ENCODE results near the gene COX6A2.
"Not testable (repeated sequence)": the region's sequence is repeated elsewhere in the genome, so short reads cannot be mapped to it uniquely, and the experiment has no call there.

The COX6A2 gene

DNA sequence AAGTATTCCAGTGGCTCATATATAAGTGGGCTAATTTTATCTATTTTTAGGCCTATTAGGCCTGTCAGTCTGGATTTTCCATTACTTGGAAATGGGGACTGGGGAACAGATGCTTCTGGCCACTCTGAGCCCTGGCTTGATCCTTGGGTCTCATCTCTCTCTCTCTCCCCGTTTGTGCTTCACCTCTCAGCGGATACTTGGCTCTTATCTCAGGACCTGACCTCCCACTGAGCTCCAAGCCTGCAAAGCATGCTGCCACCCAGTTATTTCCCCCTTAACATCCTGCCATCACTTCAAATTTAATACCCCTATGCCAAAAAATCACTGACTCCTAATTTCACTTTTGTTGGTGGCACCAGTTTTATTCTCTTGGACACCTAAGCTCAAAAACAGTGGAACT, 10.3 kb upstream of the COX6A2 start:
- no peak for DNase-seq (ENCODE audit: low spot score)

DNA sequence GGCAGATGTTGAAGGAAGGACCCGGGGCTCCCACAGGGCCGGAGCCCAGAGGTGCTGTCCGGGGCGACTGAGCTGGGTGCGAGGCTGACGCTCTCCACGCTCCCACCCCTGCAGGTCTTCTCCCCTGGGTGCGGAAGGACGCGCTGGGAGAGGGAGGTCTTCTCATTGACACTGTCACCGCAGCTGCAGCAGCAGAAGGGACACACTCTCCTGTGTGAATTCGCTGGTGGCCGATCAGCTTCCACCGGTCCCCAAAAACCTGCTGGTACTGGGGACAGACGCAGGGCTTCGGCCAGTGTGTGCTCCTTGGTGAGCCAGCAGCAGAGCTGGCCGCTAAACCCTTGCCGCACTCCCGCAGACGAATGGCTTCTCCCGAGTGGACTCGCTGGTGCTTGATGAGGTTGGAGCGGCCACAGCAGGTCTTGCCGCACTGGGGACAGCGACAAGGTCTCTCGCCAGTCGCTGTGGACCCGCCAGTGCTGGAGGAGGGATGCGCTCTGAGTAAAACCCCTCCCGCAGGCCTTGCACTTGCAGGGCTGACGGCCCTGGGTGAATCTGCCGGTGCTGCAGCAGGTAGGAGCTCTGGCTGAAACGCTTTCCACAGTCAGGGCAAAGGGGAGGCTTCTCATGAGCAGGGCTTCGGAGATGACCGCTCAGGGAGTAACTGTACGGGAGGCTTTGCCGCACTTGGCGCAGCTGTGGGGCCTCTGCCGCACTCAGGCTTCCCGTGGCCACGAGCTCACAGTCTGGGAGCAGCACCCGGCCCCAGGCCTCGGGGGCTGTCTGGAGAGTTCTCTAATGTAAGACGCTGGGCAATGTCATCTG, 8.3 kb upstream of the COX6A2 start:
- no peak for DNase-seq (ENCODE audit: low spot score)

DNA sequence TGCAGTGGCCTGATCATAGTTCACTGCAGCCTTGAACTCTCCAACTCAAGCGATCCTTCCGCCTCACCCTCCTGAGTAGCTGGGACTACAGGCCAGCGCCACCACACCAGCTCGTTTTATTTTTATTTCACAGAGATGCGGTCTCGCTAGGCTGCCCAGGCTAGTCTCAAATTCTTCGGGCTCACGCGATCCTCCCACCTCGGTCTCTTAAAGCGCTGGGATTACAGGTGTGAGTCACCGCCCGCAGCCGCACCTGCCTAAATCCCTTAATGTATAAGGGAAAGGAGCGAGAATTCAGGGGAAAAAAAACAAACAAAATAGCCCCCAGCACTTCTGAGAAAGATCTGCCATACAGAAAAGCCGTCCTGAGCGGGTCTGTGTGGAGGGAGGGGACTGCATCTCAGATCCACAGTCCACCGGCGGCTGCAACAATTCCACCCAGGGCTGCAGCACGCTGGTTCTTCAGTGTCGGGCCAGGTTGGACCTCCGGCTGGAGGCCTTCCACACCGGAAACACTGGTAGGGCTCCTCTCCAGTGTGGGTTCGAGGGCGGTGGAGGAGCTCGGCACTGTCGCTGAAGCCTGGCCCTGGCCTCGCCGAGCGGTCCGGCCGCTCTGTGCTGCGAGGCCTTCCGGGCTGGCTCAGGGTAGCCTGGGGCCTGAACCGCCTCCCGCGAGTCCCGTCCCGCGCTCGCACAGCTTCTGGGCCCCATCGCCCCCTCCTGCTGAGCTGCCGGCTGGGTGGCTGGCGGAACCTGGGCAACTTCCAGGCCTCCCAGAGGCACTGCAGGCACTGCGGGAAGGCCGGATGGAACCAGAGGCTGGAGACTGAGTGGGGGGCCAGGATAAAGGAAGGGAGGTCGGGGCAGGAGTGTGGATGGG, 7.4 kb upstream of the COX6A2 start:
- no peak for DNase-seq (ENCODE audit: low spot score)

DNA sequence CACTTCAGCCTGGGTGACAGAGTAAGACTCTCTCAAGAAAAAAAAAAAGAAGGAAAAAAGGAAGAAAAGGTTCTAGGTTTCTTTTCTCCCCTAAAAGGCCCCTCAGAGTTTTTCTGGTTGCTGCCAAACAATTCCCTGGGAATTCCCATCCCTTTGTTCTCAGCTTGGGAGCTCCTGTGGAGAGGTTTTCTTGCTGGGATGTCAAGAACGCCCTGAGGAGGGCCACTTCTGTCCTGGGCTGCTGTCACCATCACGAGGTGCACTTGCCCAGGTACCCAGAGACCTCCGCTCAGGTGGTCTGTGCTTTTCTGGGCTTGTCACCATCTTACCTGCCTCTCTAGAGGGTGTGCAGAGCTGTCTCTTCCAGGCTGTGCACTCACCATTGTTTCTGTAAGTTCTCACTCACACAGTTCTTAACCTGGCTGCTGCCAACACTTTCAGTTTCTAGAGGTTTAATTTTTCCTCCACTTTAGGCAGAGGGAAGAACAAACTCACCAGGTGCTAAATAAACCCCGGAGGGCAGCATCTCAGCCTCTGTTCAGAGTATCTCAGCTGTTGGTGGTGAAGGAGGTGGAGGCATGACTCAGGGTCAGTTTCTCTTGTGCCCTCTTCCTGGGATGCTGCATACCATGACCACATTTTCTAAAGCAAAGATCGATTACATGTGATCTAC, 2.4 kb upstream of the COX6A2 start:
- DNase-seq (ENCODE audit: low spot score): no peak

DNA sequence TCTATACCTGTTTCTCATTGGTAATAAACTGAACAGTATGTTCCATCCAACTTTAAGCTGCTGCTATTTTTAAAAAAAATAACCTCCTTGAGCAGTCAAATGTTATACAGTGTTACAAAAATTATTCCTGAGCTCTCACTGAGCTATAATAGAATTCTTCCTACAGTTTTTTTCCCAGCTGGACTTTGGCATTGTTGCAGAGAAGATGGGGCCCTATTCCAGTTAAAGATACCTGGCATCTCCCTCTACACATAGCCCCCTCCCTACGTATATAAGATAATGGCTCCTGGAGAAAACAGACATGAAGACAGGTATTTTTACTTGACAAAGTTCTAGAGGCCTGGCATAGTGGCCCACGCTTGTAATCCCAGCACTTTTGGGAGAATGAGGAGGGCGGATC, 1.6 kb upstream of the COX6A2 start:
- DNase-seq (ENCODE audit: low spot score): no peak

DNA sequence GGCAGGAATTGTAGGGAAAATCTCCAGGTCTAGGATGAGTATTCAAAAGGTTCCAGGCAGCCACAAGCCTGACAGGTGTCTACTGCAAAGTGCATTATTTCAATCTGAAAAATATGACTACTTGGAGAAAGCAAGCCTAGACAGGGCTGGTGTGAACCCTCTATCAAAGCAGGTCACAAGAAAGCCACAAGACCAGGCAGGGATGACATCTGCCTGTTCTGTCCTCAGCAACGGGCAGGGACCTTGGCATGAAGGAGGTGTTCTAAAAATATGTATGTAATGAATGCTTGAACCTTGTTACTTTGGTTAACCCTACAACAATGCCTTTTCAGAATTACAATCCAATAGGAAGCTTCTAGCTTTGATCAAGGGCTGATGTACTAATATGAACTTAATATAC, 1.2 kb upstream of the COX6A2 start:
- DNase-seq (ENCODE audit: low spot score): no peak

DNA sequence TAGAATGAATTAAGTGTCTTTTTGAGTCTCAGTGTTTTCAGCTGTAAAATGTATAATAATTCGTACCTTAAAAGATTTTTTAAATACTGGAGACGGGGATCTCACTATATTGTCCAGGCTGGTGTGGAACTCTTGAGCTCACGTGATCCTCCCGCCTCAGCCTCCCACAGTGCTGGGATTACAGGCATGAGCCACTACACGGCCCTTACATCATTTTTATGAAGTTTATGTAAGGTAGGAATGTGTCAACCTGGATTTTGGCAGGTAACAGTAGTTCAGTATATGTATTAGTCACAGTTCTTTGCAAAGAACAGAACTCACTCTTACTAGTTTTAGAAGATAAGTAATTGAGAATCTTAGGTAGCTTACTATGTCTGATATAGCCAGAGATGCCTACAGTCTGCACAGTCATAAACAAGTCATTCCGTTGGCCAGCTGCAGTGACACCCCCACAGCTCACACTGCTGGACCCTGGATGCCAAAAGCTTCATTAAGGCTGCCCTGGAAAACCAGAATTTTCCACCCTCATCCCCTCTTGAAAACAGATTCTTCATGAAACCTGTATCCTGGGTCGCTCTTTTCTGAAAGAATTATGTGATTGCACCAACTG, 583 bp upstream of the COX6A2 start:
- no peak for DNase-seq (ENCODE audit: low spot score)

DNA sequence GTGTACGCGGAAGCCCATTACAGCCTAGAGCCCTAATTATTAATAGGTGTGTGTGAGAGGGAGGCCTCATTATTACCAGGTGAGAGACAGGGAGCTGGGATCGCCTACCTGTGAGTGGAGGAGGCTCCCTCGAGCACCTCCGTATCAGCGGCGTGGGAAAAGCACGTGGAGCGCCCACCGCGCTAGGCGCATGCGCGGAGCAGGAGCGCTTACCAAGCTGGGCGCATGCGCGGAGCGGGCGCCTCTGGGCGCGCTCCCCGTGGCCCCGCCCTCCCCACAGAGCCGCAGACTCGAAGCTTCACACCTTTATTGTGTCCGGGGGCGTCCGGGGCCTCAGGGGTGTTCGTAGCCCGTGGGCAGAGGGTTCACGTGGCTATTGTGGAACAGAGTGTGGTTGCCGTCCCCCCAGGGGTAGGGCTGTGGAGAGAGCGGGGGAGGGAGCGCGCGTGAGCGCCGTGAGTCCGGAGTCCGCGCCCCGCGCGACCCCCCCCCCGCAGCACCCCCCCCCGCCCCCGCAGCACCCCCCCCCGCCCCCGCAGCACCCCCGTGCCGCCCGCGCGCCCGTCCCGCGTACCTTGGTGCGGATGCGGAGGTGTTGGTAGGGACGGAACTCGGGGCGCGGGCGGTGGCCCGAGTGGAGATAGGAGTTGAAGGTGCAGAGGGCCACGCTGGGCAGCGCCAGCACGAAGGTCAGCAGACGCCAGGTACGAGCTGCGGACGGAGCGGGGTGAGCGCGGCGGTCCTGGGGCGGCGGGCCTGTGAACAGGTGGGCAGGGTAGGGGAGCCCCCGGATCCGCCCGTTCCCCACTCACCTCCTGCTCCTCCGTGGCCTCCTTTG, 500 bp downstream of the COX6A2 start:
- peak; percentile 64 for DNase-seq (ENCODE audit: low spot score)

DNA sequence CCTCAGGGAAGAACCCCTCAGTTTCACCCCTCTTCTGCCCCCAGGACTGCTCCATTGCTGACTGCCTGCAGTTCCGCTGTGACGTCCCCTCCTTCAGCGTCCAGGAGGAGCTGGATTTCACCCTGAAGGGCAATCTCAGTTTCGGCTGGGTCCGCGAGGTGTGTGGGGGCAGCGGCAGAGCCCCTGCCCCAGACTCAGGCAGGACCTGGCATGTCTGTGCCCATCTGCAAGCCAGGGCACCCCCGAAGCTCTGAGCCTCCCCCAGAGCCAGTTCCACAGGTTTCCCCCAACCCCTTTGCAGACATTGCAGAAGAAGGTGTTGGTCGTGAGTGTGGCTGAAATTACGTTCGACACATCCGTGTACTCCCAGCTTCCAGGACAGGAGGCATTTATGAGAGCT, 4.4 kb downstream of the COX6A2 start:
- no peak for DNase-seq (ENCODE audit: low spot score)

DNA sequence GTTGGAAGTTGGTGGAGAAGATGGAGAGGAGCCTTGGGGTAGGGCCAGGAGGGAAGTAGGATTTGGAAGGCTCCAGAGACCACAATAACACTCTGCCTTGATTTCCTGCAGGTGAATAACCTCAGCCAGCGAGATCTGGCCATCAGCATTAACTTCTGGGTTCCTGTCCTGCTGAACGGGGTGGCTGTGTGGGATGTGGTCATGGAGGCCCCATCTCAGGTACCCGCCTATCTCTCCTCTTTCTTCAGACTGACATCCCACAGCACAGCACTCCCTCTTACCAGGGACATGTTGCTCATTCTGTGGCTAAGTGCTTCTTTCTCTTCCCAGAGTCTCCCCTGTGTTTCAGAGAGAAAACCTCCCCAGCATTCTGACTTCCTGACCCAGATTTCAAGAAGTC, 4.9 kb downstream of the COX6A2 start:
- no peak for DNase-seq (ENCODE audit: low spot score)

DNA sequence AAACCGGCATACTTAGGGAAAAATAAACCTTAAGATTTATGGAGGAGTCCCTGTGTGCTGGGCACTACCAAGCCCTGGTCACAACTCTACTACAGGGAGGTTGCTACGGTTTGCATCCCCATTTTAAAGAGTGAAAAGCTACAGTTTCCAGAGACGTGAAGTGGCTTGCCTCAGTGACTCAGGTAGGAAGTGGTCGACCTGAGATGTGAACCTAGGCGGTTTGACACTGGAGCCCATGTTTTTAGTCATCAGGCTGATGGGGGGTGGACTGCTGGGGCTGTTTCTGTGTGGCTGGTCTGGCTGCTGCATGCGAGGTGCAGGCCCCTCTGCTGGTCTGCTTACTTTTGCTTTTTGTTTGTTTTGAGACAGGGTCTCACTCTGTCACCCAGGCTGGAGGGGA, 6.6 kb downstream of the COX6A2 start:
- DNase-seq (ENCODE audit: low spot score): no peak

DNA sequence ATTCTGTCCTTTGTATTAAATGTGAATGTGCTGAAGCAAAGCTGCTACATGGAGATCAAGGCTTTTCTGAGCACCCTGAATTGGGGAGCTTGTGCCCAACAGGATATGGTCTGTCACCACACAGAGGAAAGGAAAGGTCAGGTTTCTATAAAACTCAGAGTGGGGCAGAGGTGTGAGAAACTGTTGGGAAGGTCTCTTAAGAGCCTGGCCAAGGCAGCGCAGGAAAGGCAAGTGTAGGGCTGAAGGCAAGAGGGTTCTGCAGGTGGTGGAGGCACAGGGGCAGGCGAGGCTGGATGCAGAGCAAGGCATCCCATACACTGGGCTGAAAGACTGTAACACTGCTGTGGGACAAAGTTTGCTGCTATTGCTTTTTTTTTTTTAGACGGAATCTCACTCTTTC, 8.1 kb downstream of the COX6A2 start:
- no peak for DNase-seq (ENCODE audit: low spot score)

DNA sequence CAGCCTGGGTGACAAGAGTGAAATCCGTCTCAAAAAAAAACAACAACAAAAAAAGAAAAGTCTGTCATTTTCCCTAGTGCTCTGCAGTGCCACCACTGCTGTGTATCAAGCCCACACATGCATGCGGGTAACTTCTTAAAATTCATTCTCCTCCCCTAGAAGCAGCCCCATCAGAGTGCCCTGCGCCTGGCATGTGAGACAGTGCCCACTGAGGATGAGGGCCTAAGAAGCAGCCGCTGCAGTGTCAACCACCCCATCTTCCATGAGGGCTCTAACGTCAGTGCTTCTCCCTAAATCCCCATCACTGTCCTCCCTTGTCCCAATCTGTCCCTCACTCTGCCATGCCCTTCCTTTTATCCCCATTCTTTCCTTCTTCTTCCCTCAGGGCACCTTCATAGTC, 10.2 kb downstream of the COX6A2 start:
- DNase-seq (ENCODE audit: low spot score): no peak

DNA sequence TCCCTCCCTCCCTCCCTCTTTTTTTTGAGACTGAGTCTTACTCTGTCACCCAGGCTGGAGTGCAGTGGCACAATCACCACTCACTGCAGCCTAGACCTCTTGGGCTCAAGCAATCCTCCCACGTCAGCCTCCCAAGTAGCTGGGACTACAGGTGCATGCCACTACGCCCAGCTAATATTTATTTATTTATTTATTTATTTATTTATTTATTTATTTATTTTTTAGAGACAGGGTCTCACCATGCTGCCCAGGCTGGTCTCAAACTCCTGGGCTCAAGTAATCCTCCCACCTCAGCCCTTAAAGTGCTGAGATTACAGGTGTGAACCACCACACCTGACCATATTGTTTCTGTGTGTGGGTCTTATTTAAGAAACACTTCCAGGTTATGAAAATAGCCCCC, 11.1 kb downstream of the COX6A2 start:
- DNase-seq (ENCODE audit: low spot score): not testable (repeated sequence)

DNA sequence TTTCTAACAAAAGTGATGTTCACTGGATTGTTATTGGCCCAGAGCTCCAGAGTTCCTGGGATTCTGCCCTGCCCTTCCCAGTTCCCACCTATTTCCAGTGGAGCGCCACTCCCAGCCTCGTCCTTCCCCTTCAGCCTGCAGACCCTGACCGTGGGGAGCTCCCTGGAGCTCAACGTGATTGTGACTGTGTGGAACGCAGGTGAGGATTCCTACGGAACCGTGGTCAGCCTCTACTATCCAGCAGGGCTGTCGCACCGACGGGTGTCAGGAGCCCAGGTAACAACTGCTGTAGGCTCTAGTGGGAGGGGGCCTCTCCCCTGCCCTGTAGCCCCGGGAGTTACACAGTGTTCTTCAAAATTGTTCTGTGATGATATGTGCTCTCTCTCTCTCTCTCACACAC, 11.8 kb downstream of the COX6A2 start:
- DNase-seq (ENCODE audit: low spot score): no peak

DNA sequence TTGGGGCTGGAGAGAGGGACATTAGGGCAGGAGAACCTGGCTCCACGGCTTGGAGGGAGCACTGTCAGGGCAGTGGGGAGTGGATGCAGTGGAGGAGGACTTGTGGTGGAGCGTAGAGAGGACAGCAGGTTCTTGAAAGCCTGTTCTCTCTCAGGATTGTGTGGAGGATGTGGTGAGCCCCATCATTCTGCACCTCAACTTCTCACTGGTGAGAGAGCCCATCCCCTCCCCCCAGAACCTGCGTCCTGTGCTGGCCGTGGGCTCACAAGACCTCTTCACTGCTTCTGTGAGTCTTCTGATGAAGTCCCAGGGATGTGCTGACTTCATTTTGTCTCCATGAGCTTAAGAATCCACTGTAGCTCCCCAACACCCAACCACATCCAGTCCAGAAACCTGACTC, 13.5 kb downstream of the COX6A2 start:
- no peak for DNase-seq (ENCODE audit: low spot score)

DNA sequence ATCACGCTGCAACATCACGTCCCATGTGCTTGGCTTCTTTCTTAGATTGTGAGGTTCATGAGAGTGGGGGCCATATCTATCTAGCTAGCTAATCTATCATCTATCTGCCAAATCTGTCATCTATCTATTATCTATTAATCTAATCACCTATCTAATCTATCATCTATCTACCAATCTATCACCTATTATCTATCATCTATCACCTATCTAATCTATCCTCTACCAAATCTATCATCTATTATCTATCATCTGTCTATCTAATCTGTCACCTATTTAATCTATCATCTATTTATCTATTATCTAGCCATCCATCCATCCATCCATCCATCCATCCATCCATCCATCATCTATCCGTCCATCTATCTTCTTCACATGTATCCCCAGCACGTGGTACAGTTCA, 14.2 kb downstream of the COX6A2 start:
- DNase-seq (ENCODE audit: low spot score): no peak

DNA sequence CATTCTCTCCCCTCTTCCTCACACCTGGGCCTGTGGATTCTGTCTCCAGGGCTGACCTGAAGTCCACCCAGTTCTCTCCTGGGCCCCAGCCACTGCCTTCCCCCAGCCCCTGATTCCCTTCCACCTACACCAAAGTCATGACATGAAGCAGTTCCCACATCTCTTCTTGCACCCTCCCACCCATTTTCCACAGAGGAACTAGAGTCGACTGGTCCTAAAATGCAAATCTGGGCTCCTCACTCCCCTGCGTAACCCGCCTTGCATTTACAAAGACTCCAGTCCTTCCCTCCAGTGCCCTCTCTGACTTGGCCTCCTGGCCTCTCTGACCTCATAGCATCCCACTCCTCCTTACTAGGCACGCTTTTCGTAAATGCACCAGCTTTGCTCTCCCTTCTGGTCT, 14.8 kb downstream of the COX6A2 start:
- DNase-seq (ENCODE audit: low spot score): no peak

DNA sequence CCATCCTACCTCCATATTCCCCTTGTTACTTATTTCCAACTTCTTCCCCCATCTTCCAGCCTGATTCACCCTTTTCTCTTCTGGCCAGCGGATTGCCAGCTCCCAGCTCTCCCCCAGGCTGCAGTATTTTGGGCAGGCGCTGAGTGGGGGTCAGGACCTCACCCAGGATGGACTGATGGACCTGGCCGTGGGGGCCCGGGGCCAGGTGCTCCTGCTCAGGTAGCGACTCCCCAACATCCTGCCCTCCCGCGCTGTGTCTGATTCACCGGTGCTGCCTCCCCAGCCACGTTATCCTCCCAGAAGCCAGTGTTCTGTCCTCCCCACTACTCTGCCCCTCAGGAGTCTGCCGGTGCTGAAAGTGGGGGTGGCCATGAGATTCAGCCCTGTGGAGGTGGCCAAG, 15.4 kb downstream of the COX6A2 start:
- no peak for DNase-seq (ENCODE audit: low spot score)

DNA sequence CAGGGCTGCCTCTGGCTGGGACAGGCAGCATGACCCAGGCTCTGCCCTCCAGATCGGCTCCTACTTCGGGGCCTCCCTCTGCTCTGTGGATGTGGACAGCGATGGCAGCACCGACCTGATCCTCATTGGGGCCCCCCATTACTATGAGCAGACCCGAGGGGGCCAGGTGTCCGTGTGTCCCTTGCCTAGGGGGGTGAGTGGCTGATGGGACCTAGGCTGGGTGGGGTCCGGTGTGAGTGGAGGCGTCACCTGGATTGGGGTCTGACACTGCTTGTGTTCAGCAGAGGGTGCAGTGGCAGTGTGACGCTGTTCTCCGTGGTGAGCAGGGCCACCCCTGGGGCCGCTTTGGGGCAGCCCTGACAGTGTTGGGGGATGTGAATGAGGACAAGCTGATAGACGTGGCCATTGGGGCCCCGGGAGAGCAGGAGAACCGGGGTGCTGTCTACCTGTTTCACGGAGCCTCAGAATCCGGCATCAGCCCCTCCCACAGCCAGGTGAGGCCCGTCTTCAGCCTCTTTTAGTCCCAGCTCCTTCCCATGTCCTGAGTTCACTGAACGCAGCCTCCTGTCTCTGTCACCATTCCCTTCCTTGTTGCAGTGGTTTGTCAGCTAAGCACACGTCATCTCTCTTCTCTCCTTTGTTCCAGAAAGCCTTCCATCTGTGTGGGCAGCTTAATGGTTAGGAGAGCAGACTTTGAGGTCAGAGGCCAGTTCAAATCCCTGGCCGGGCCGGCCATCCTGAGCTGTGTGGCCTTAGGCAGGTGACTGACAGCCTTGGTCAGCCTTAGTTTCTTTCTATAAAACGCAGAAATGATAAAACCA, 16.9 kb downstream of the COX6A2 start:
- DNase-seq (ENCODE audit: low spot score): no peak

DNA sequence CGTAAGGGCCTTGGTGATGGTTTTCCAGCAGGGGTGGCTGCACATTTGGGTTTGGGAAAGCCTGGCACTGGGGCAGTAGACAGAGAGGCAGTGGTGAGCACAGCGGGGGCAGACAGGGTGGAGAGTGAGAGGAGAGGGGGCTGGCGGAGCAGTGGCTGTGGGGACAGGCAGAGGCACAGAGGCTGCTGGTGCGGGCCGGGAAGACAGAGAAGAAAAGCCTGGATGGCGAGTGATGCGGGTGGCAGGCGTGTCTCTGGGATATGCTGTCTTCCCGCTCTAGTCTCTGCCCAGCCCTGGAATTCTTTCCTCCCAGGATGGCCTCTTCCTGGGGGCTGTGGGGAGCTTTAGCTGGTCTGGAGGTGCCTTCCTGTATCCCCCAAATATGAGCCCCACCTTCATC, 18.1 kb downstream of the COX6A2 start:
- no peak for DNase-seq (ENCODE audit: low spot score)

Data from kidney tubule cell (primary cell).